Sigmoid colon (tissue), 4 donors: ENCODE results near the gene RABGAP1L.

ENCODE experiments used
- CTCF ChIP-seq, 4 experiments: fragments of 450-650 bp in 3 of 4; fragments of 200-600 bp in 1 of 4; IDR thresholded peaks; one replicate each; pipeline ENCODE4 v1.5.1; 2016 to 2019; ENCODE audit warnings: antibody characterized with exemption in 4 of 4, mild to moderate bottlenecking in 3 of 4, moderate library complexity in 2 of 4
- POLR2AphosphoS5 ChIP-seq, 4 donors: sonication (generic); formaldehyde crosslinking; IDR thresholded peaks; one replicate each; pipeline ENCODE4 v1.6.1; 2017; ENCODE audit warnings: antibody characterized with exemption in 4 of 4

- TF ChIP-seq POLR2AphosphoS5 (IDR thresholded peaks at IDR 0.05), result no peak
- no peak for TF ChIP-seq CTCF (IDR thresholded peaks at IDR 0.05)
Measured at GRCh38 chr1:174890024-174890423, 730.7 kb downstream of the RABGAP1L start.
